Measurements from ENCODE around the gene FSD1L. TPM values are rescaled to one million over a fixed set of nuclear protein-coding genes. Genes with fewer than 3 reads are reported as not detected.

Gene FSD1L
- total RNA-seq, 4 donors from 2014 or later: 1.8 to 16.8 (median 7.0) TPM

DNA sequence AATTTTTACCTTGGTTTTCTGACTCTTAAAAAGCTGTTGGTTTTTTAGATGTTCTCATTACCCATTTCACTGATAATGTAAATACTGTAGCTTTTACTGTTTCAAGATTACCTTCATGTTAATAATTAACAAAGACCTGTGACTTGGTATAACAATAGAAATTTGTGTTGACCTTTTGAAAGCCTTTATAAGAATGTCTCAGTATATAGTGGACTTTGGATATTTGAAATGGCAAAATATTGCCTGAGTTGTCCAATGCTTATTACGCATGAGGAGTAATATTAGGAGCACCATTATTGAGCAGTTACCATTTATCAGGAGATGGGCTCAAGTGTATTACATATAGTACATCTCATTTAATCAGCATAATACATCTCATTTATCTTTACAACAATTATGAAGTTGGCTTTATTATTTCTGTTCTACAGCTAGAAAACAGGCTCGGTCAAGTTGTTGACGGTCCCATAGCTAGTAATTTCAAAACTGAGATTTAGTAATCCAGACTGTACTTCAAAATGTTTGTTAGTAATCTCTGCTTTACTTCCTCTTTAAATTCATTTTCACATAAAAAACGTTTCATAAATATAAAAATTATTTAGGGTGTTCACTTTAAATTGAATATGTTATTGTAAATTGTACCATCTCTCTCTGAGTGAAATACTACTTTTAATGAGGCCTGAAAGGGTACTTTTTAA, 59.4 kb downstream of the FSD1L start:
- no peak for TF ChIP-seq CTCF (IDR thresholded peaks at IDR 0.05)
- intact Hi-C loops (cut with DNase I; ENCODE audit: low total_unique reads) (no loop called here), in situ Hi-C loops (cut with MboI; ENCODE audit: low pct_ligation_motif_present in 1 of 4, low pct_unique_long_range_greater_than_20kb in 1 of 4, low sequenced_read_pairs in 3 of 4) (no loop called here)
- peak overlapping the region; percentile 37 to 53 (median 44) for H3K27ac ChIP-seq
- H3K9me3 ChIP-seq: no peaks in the 10 kb centered on the region
- no peak for DNase-seq
- no peak overlapping the region for H3K4me3 ChIP-seq
- H3K4me1 ChIP-seq: peaks cover 0 to 22% (median 8%) of the 10 kb centered on the region in 4 donors
- 33 to 41% methylated on average over 2 to 4 of the region's 4 CpGs for WGBS, 2 donors (ENCODE audit: low coverage in 1 of 2)
- H3K36me3 ChIP-seq: no peaks in the 10 kb centered on the region
- no peaks in the 10 kb centered on the region for H3K27me3 ChIP-seq

- in situ Hi-C loops (cut with MboI; ENCODE audit: low pct_ligation_motif_present in 1 of 4, low pct_unique_long_range_greater_than_20kb in 1 of 4, low sequenced_read_pairs in 3 of 4): no loop called here
- peaks cover 0 to 22% (median 8%) of the 10 kb centered on the region in 4 donors for H3K4me1 ChIP-seq
- H3K9me3 ChIP-seq: no peaks in the 10 kb centered on the region
- WGBS, 2 donors (ENCODE audit: low coverage in 1 of 2): 61 to 90% methylated on average over 2 of the region's 2 CpGs
- H3K36me3 ChIP-seq: peaks cover 0 to 6% (median 0%) of the 10 kb centered on the region in 4 donors
- H3K4me3 ChIP-seq: no peak overlapping the region
- DNase-seq: no peak
- intact Hi-C loops (cut with DNase I; ENCODE audit: low total_unique reads): loop anchor here (2.0 kb wide), 1 partner anchor 14 kb away; no protein-coding TSS in a partner anchor
- TF ChIP-seq POLR2AphosphoS5 (IDR thresholded peaks at IDR 0.05) (no peak), POLR2A (IDR thresholded peaks at IDR 0.05) (no peak), CTCF (IDR thresholded peaks at IDR 0.05) (no peak), EP300 (IDR thresholded peaks at IDR 0.05; ENCODE audit: low read depth) (no peak)
- H3K27me3 ChIP-seq: no peaks in the 10 kb centered on the region
- peak overlapping the region in 2 of 4 donors; percentile 36 to 48 for H3K27ac ChIP-seq
Observed at GRCh38 chr9:105508530-105508929, 60.7 kb downstream of the FSD1L start.

- peaks cover 0 to 6% (median 0%) of the 10 kb centered on the region in 4 donors for H3K36me3 ChIP-seq
- DNase-seq: no peak
- in situ Hi-C loops (cut with MboI; ENCODE audit: low pct_ligation_motif_present in 1 of 4, low pct_unique_long_range_greater_than_20kb in 1 of 4, low sequenced_read_pairs in 3 of 4): no loop called here
- TF ChIP-seq EP300 (IDR thresholded peaks at IDR 0.05; ENCODE audit: low read depth): no peak
- TF ChIP-seq CTCF (IDR thresholded peaks at IDR 0.05): no peak
- TF ChIP-seq POLR2A (IDR thresholded peaks at IDR 0.05): no peak
- TF ChIP-seq POLR2AphosphoS5 (IDR thresholded peaks at IDR 0.05): no peak
- no peak overlapping the region for H3K4me3 ChIP-seq
- H3K4me1 ChIP-seq: peaks cover 0 to 22% (median 8%) of the 10 kb centered on the region in 4 donors
- 73% methylated on average over 1 of the region's 1 CpG; no CpG with 5 or more reads in 1 of the 2 donors for WGBS, 2 donors (ENCODE audit: low coverage in 1 of 2)
- H3K27me3 ChIP-seq: no peaks in the 10 kb centered on the region
- intact Hi-C loops (cut with DNase I; ENCODE audit: low total_unique reads): no loop called here
- H3K27ac ChIP-seq: no peak overlapping the region
- H3K9me3 ChIP-seq: no peaks in the 10 kb centered on the region
Observed at GRCh38 chr9:105510024-105510423, 62.2 kb downstream of the FSD1L start.

DNA sequence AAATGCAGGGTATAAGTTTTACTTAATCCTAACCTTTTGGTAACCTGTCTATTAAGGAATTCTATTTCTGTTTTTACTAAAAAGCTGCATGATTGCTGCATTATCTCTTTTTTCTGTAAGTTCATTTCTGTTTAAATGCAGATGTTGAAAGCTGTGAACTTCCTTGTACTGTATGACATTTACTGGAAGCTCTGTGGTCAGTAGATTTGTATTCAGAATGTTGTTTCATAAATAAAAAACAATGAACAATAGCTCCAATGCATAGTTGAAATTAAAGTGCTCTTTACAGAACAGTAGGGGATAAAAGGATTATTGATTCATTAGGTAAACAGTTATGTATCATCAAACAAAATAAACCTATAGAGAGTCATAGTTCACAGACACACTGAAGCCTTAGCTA, 63.6 kb downstream of the FSD1L start:
- no peak overlapping the region for H3K4me3 ChIP-seq
- H3K27me3 ChIP-seq: no peaks in the 10 kb centered on the region
- H3K9me3 ChIP-seq: no peaks in the 10 kb centered on the region
- TF ChIP-seq EP300 (IDR thresholded peaks at IDR 0.05; ENCODE audit: low read depth) (no peak), CTCF (IDR thresholded peaks at IDR 0.05) (no peak), POLR2AphosphoS5 (IDR thresholded peaks at IDR 0.05) (no peak), POLR2A (IDR thresholded peaks at IDR 0.05) (no peak)
- in situ Hi-C loops (cut with MboI; ENCODE audit: low pct_ligation_motif_present in 1 of 4, low pct_unique_long_range_greater_than_20kb in 1 of 4, low sequenced_read_pairs in 3 of 4): no loop called here
- peaks cover 0 to 6% (median 0%) of the 10 kb centered on the region in 4 donors for H3K36me3 ChIP-seq
- intact Hi-C loops (cut with DNase I; ENCODE audit: low total_unique reads): no loop called here
- no peak overlapping the region for H3K27ac ChIP-seq
- no peak for DNase-seq
- peaks cover 0 to 19% (median 7%) of the 10 kb centered on the region in 4 donors for H3K4me1 ChIP-seq
